ENCODE data around the gene HCFC1R1.

The HCFC1R1 gene

GRCh38 chr16:3012246-3012645 lies 11.5 kb downstream of the HCFC1R1 start:
- Histone ChIP-seq H3K9me3 (ENCODE audit: control insufficient read depth, insufficient read depth, low read depth, low read length) (no peaks in the 10 kb centered on the region), H3K36me3 (ENCODE audit: control insufficient read depth in 2 of 2, insufficient read depth in 1 of 2, low read length in 2 of 2) (no peaks in the 10 kb centered on the region), H3K4me1 (ENCODE audit: control insufficient read depth, insufficient read depth, low read length) (no peaks in the 10 kb centered on the region; the same call in 1 of the 2 replicates), H3K4me3 (ENCODE audit: low read depth, low read length) (no peak overlapping the region), H3K27ac (ENCODE audit: extremely low read depth, low read depth, low read length) (no peak overlapping the region)
- peak; percentile 53 for TF ChIP-seq SCRT2 (tag by site-specific recombination; IDR thresholded peaks at IDR 0.05)
- no peak for TF ChIP-seq MYNN (tag by site-specific recombination; IDR thresholded peaks at IDR 0.05; ENCODE audit: borderline replicate concordance)
- no peak for TF ChIP-seq ZNF449 (tag by site-specific recombination; IDR thresholded peaks at IDR 0.05)
- no peak for TF ChIP-seq ZNF704 (tag by site-specific recombination; IDR thresholded peaks at IDR 0.05)
- TF ChIP-seq, protein P1, sequence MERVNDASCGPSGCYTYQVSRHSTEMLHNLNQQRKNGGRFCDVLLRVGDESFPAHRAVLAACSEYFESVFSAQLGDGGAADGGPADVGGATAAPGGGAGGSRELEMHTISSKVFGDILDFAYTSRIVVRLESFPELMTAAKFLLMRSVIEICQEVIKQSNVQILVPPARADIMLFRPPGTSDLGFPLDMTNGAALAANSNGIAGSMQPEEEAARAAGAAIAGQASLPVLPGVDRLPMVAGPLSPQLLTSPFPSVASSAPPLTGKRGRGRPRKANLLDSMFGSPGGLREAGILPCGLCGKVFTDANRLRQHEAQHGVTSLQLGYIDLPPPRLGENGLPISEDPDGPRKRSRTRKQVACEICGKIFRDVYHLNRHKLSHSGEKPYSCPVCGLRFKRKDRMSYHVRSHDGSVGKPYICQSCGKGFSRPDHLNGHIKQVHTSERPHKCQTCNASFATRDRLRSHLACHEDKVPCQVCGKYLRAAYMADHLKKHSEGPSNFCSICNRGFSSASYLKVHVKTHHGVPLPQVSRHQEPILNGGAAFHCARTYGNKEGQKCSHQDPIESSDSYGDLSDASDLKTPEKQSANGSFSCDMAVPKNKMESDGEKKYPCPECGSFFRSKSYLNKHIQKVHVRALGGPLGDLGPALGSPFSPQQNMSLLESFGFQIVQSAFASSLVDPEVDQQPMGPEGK (tag by site-specific recombination; IDR thresholded peaks at IDR 0.05), result peak; percentile 55
- TF ChIP-seq ZNF544 (tag by site-specific recombination; IDR thresholded peaks at IDR 0.05), result no peak
- TF ChIP-seq ZNF561 (tag by site-specific recombination; IDR thresholded peaks at IDR 0.05; ENCODE audit: borderline replicate concordance), result no peak
- no peak for TF ChIP-seq ZBTB7A (tag by site-specific recombination; IDR thresholded peaks at IDR 0.05; ENCODE audit: low read depth)
- TF ChIP-seq EGR2 (tag by site-specific recombination; IDR thresholded peaks at IDR 0.05; ENCODE audit: low read depth), result peak; percentile 16; the same call in 1 of the 2 replicates
- TF ChIP-seq, protein P2, sequence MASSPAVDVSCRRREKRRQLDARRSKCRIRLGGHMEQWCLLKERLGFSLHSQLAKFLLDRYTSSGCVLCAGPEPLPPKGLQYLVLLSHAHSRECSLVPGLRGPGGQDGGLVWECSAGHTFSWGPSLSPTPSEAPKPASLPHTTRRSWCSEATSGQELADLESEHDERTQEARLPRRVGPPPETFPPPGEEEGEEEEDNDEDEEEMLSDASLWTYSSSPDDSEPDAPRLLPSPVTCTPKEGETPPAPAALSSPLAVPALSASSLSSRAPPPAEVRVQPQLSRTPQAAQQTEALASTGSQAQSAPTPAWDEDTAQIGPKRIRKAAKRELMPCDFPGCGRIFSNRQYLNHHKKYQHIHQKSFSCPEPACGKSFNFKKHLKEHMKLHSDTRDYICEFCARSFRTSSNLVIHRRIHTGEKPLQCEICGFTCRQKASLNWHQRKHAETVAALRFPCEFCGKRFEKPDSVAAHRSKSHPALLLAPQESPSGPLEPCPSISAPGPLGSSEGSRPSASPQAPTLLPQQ (tag by site-specific recombination; IDR thresholded peaks at IDR 0.05), result no peak
- no peak for TF ChIP-seq AEBP2 (tag by site-specific recombination; IDR thresholded peaks at IDR 0.05; ENCODE audit: borderline replicate concordance)
- TF ChIP-seq ZNF747 (tag by site-specific recombination; IDR thresholded peaks at IDR 0.05), result no peak
- no peak for TF ChIP-seq ZFP3 (tag by site-specific recombination; IDR thresholded peaks at IDR 0.05; ENCODE audit: low read depth)
- peak; percentile 40 for TF ChIP-seq KLF1 (tag by site-specific recombination; IDR thresholded peaks at IDR 0.05)
- TF ChIP-seq ZFHX2 (tag by site-specific recombination; conservative IDR thresholded peaks at IDR 0.05), result 0 out of 2 replicates have a peak, but pooled peaks have one; percentile 9
- TF ChIP-seq ZNF335 (tag by site-specific recombination; conservative IDR thresholded peaks at IDR 0.05), result no peak
- CTCF ChIA-PET, result interaction anchor here (1.0 kb wide), 1 partner anchor 9 kb away, joined by 3 read pairs; no protein-coding TSS in a partner anchor
- POLR2A ChIA-PET, result interaction anchor here (0.6 to 1.4 kb wide), 4 partner anchors 9 to 16 kb away, joined by 3 to 5 read pairs (median 4); partner anchors contain the start of genes HCFC1R1 and THOC6

DNA sequence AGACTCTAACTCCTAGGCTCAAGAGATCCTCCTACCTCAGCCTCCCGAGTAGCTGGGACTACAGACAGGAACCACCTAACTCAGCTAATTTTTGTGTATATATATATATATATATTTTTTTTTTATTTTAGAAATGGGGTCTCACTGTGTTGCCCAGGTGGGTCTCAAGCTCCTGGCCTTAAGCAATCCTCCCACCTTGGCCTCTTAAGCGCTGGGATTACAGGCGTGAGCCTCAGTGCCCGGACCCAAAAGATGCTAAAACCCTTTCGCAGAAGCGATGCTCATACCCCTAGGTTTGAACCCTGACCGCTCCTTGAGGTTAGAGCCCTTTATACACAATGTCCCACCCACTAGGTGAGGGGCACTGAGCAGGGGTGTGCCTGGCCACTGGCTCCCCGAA lies 13.2 kb downstream of the HCFC1R1 start:
- Histone ChIP-seq H3K27ac (ENCODE audit: extremely low read depth, low read depth, low read length) (no peak overlapping the region), H3K36me3 (ENCODE audit: control insufficient read depth in 2 of 2, insufficient read depth in 1 of 2, low read length in 2 of 2) (no peaks in the 10 kb centered on the region), H3K4me1 (ENCODE audit: control insufficient read depth, insufficient read depth, low read length) (no peaks in the 10 kb centered on the region; the same call in 1 of the 2 replicates), H3K9me3 (ENCODE audit: control insufficient read depth, insufficient read depth, low read depth, low read length) (no peaks in the 10 kb centered on the region), H3K4me3 (ENCODE audit: low read depth, low read length) (no peak overlapping the region)
- TF ChIP-seq ZNF121 (tag by site-specific recombination; IDR thresholded peaks at IDR 0.05) (peak; percentile 63; the same call in 1 of the 2 replicates), ZNF626 (tag by site-specific recombination; IDR thresholded peaks at IDR 0.05) (no peak)
- CTCF ChIA-PET, result interaction anchor here (0.7 to 1.3 kb wide), 3 partner anchors 9 to 156 kb away, joined by 3 to 6 read pairs (median 4); partner anchors contain the start of gene TNFRSF12A
- POLR2A ChIA-PET, result interaction anchor here (12.4 kb wide), 1 partner anchor 13 kb away, joined by 247 read pairs; the partner anchor contains the start of genes CLDN6, HCFC1R1, THOC6 and TNFRSF12A

Measured in HEK293 (cell line).